Nephron progenitor cell (in vitro differentiated cells): Measurements from ENCODE around the gene DCBLD2.

Experiments
- DNase-seq: peaks from one replicate; pipeline ENCODE4 v3.0.0; 2021
- H3K27ac Mint-ChIP-seq: 2 replicates; pipeline ENCODE4 v1.8.0; 2021; ENCODE audit warnings: mild to moderate bottlenecking, moderate library complexity, mixed read lengths
- H3K27me3 Mint-ChIP-seq: 2 replicates; pipeline ENCODE4 v1.8.0; 2021; ENCODE audit warnings: mild to moderate bottlenecking, low read depth, mixed read lengths; ENCODE audit not compliant: poor library complexity
- H3K36me3 Mint-ChIP-seq: 2 replicates; pipeline ENCODE4 v1.8.0; 2021; ENCODE audit warnings: low read depth, mixed read lengths
- H3K4me1 Mint-ChIP-seq: 2 replicates; pipeline ENCODE4 v1.8.0; 2021; ENCODE audit warnings: mixed read lengths
- H3K4me3 Mint-ChIP-seq: 2 replicates; pipeline ENCODE4 v1.8.0; 2021; ENCODE audit warnings: mild to moderate bottlenecking, moderate library complexity, mixed read lengths
- H3K9me3 Mint-ChIP-seq: 2 replicates; pipeline ENCODE4 v1.8.0; 2021; ENCODE audit warnings: mild to moderate bottlenecking, moderate library complexity, mixed read lengths
- CTCF ChIP-seq: fragments of 200-600 bp; sonication (generic); IDR thresholded peaks from 2 replicates; pipeline ENCODE4 v1.5.0; 2021; ENCODE audit warnings: antibody characterized with exemption

DCBLD2 gene

GRCh38 chr3:98763076-98763475 is 138.4 kb downstream of the DCBLD2 start, which contains the start of gene ST3GAL6:
Gene ST3GAL6, plus strand, starts transcription at chr3:98763340. Its CDS starts 5,101 bp downstream, at chr3:98768441.
- TF ChIP-seq CTCF: no peak
- DNase-seq: no peak
- H3K27me3 Mint-ChIP-seq: no peaks in the 10 kb centered on the region
- peak within 1 kb of the TSS; percentile 45 for H3K27ac Mint-ChIP-seq
- H3K4me1 Mint-ChIP-seq: peaks cover 33% of the 10 kb centered on the region
- no peak within 1 kb of the TSS for H3K4me3 Mint-ChIP-seq
- no peaks in the 10 kb centered on the region for H3K9me3 Mint-ChIP-seq
- H3K36me3 Mint-ChIP-seq: peaks cover 5% of the 10 kb centered on the region

- no peaks in the 10 kb centered on the region for H3K27me3 Mint-ChIP-seq
- peaks cover 8% of the 10 kb centered on the region for H3K36me3 Mint-ChIP-seq
- H3K4me3 Mint-ChIP-seq: no peak overlapping the region
- H3K9me3 Mint-ChIP-seq: no peaks in the 10 kb centered on the region
- no peak overlapping the region for H3K27ac Mint-ChIP-seq
- H3K4me1 Mint-ChIP-seq: peaks cover 26% of the 10 kb centered on the region
- DNase-seq: no peak
- no peak for TF ChIP-seq CTCF
Observed at GRCh38 chr3:98761643-98762229, 139.8 kb downstream of the DCBLD2 start.

GRCh38 chr3:98759629-98760028 is 141.9 kb downstream of the DCBLD2 start:
- Mint-ChIP-seq H3K36me3 (peaks cover 9% of the 10 kb centered on the region), H3K4me3 (no peak overlapping the region), H3K4me1 (peaks cover 26% of the 10 kb centered on the region), H3K27me3 (no peaks in the 10 kb centered on the region), H3K9me3 (no peaks in the 10 kb centered on the region), H3K27ac (no peak overlapping the region)
- no peak for TF ChIP-seq CTCF
- DNase-seq: no peak

GRCh38 chr3:98755601-98756000 is 145.9 kb downstream of the DCBLD2 start:
- Mint-ChIP-seq H3K4me3 (no peak overlapping the region), H3K27ac (peak overlapping the region; percentile 18), H3K27me3 (peaks cover 5% of the 10 kb centered on the region), H3K9me3 (no peaks in the 10 kb centered on the region), H3K36me3 (peaks cover 14% of the 10 kb centered on the region), H3K4me1 (peaks cover 7% of the 10 kb centered on the region)
- DNase-seq: no peak
- TF ChIP-seq CTCF: no peak

GRCh38 chr3:98754483-98754882 is 147.0 kb downstream of the DCBLD2 start:
- Mint-ChIP-seq H3K4me3 (no peak overlapping the region), H3K9me3 (no peaks in the 10 kb centered on the region), H3K27me3 (peaks cover 5% of the 10 kb centered on the region), H3K36me3 (peaks cover 14% of the 10 kb centered on the region), H3K4me1 (peaks cover 7% of the 10 kb centered on the region), H3K27ac (no peak overlapping the region)
- TF ChIP-seq CTCF: no peak
- DNase-seq: no peak

GRCh38 chr3:98750276-98750919 is 151.1 kb downstream of the DCBLD2 start:
- no peak overlapping the region for H3K4me3 Mint-ChIP-seq
- H3K9me3 Mint-ChIP-seq: no peaks in the 10 kb centered on the region
- H3K27me3 Mint-ChIP-seq: peaks cover 5% of the 10 kb centered on the region
- no peak overlapping the region for H3K27ac Mint-ChIP-seq
- peaks cover 10% of the 10 kb centered on the region for H3K36me3 Mint-ChIP-seq
- no peak for DNase-seq
- no peak for TF ChIP-seq CTCF
- H3K4me1 Mint-ChIP-seq: peaks cover 15% of the 10 kb centered on the region
